Measurements from ENCODE around the gene PLCB1.

PLCB1 gene

GRCh38 chr20:8914421-8914820, 782.4 kb downstream of the PLCB1 start:
- DNase-seq, result no peak

- no peak for DNase-seq
Observed at GRCh38 chr20:8917084-8917483, 785.0 kb downstream of the PLCB1 start.

DNA sequence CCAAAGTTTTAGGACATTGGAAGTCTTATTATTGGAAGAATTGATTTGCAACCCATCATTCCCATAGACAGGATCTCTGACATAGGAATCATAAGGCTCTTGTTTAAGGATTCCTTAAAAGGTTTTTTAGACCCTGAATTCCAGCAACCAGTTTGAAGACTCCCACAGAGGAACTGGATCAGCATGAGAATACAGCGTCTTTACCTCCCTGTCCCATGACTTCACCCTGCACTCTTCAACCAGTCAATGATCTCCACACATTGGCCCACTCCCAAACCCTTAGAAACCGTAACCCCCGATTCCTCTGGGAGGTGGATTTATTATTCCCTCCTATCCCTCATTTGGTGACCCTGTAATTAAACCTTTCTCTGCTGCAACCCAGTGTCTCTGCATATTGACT, 786.1 kb downstream of the PLCB1 start:
- no peak for DNase-seq

- DNase-seq, result no peak
Observed at GRCh38 chr20:8924539-8924938, 792.5 kb downstream of the PLCB1 start.

GRCh38 chr20:8930726-8931125, 798.7 kb downstream of the PLCB1 start:
- DNase-seq, result no peak

DNA sequence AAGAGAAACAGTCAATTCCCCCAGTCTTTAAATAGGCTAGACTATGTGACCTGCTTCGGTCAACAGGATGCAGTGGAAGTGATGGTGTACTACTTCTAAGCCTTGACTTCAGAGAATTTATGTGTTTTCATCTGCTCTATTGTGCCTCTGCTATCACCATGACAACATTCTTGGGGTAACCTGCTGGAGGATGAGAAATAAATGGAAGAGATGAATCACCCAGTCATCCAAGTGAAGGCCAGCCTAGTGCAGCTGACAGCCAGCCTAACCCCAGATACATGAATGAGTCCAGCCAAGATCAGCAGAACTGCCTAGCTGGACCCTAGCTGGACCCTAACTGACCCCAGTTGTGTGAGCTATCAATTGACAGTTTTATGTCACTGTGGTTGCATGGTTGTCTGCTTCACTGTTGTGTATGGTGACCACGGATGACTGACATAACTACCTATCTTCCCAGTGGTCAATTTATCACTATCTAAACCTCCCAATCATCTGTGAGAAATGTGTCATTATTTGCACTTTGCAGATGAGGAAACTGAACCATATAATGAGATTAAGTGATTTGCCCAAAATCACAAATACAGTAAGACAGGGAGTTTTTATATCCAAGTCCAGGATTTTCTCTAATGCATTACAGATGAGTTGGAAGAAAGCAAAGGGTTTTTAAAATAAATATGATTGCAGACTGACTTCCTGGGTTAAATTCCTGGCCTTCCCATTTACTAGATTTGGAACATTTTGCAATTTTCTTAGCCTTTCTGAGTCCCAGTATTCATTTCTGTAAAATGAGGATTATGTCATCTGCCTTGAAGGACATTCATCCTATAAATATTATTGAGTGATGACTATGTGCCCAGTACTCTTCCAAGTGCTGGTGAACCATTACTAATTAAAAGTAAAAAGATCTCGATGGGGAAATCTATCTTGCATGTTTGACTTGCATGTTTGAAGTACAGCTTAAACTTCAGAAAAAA, 800.4 kb downstream of the PLCB1 start:
- DNase-seq, result no peak

DNA sequence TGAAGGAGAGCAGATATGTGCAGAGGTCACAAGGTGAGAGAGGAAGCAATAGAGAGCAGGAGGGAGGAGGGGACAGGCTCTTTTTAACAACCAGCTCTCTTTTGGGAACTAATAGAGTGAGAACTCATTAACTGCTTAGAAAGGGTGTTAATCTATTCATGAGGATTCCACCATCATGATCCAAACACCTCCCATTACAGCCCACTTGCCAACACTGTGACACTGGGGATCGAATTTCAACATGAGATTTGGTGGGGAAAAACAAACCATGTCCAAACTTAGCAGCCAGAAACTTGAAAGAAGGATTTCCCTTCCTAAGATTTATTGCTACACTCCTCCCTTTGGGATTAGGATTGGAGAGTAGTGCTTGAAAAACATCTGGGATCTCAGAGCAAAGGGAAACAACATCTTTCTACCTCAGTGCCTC, 801.3 kb downstream of the PLCB1 start:
- DNase-seq, result no peak

DNA sequence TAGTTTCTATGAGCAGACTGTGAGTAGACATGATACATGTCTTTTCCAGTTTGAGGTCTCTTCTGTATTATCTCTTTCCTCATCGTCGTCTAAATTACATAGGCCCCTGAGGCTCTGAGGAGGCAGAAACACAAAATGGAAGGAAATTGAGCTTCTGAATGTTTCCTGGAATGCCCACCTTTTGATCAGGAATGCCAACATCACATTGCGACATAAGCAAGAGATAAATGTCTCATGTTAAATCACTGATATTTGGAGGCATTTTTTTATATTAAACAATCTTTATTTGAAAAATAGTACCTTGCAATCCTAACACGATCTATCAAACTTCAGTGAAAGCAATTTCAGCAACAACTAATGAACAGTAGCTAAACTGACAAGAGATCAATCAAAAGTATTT, 802.3 kb downstream of the PLCB1 start:
- DNase-seq, result no peak

Data from activated naive CD4-positive, alpha-beta T cell (primary cell).